IMR-90 (cell line): Measurements from ENCODE around the gene NDUFB2. TPM values are rescaled to one million over a fixed set of nuclear protein-coding genes. Genes with fewer than 3 reads are reported as not detected.

Source experiments
- ATAC-seq: fragments of 200-7000 bp; cut with Tn5 transposase; 2 replicates; pipeline ENCODE4 v1.9.1; 2020; ENCODE audit warnings: low read depth, mild to moderate bottlenecking, moderate library complexity
- BruUV-seq: library from RNA; stranded (reverse); fragments of 400-500 nt; replicated peaks from 2 replicates; lab custom pipeline; 2021; lab: Mats Ljungman, UMichigan
- CTCF ChIA-PET: fragments of 300-600 bp; formaldehyde crosslinking; extraction: SDS; loops from one replicate; lab custom pipeline; 2021; ENCODE audit warnings: antibody characterized with exemption; lab: Yijun Ruan, JAX
- POLR2A ChIA-PET: fragments of 300-600 bp; sonication (Branson Sonifier 250); formaldehyde crosslinking; loops from one replicate; lab custom pipeline; 2022; ENCODE audit warnings: antibody characterized with exemption; ENCODE audit not compliant: unreplicated experiment; lab: Charles Lee
- DNase-seq: peaks from one replicate; pipeline ENCODE4 v3.0.0; 2013
- H2AFZ ChIP-seq: replicated peaks from 2 replicates; pipeline ENCODE3; 2013; ENCODE audit warnings: low read length, mild to moderate bottlenecking; ENCODE audit not compliant: poor library complexity
- H2AK5ac ChIP-seq: 2 replicates; pipeline ENCODE4 v1.6.1; 2013; ENCODE audit warnings: low read depth, low read length, inconsistent platforms
- H2AK9ac ChIP-seq: replicated peaks from 2 replicates; pipeline ENCODE3; 2013; ENCODE audit warnings: mild to moderate bottlenecking, low read depth, low read length, moderate library complexity; ENCODE audit not compliant: poor library complexity
- H2BK120ac ChIP-seq: 2 replicates; pipeline ENCODE4 v1.6.1; 2013; ENCODE audit warnings: low read depth, low read length, inconsistent platforms
- H2BK15ac ChIP-seq: 3 replicates; pipeline ENCODE4 v1.6.1; 2013; ENCODE audit warnings: low read depth, low read length, inconsistent platforms
- H2BK20ac ChIP-seq: 2 replicates; pipeline ENCODE4 v1.6.1; 2013; ENCODE audit warnings: low read depth, mild to moderate bottlenecking, inconsistent platforms, low read length, moderate library complexity
- H2BK5ac ChIP-seq: 2 replicates; pipeline ENCODE4 v1.6.1; 2013; ENCODE audit warnings: mild to moderate bottlenecking, low read depth, low read length, inconsistent platforms; ENCODE audit not compliant: poor library complexity, severe bottlenecking
- H3K14ac ChIP-seq: replicated peaks from 2 replicates; pipeline ENCODE4 v1.6.1; 2013; ENCODE audit warnings: low read depth, low read length, inconsistent platforms
- H3K18ac ChIP-seq: 2 replicates; pipeline ENCODE4 v1.6.1; 2013; ENCODE audit warnings: low read depth, low read length, control low read depth
- H3K23ac ChIP-seq: 2 replicates; pipeline ENCODE4 v1.6.1; 2013; ENCODE audit warnings: low read depth, low read length, inconsistent platforms
- H3K27ac ChIP-seq: 2 replicates; pipeline ENCODE4 v1.5.1; 2013; ENCODE audit warnings: mild to moderate bottlenecking, control low read depth, low read length; ENCODE audit not compliant: insufficient read depth
- H3K27me3 ChIP-seq: 2 replicates; pipeline ENCODE4 v1.6.1; 2013; ENCODE audit warnings: low read length; ENCODE audit not compliant: control insufficient read depth, insufficient read depth
- H3K36me3 ChIP-seq: 2 replicates; pipeline ENCODE4 v1.6.1; 2013; ENCODE audit warnings: low read length, mixed read lengths; ENCODE audit not compliant: control insufficient read depth, insufficient read depth
- H3K4ac ChIP-seq: 2 replicates; pipeline ENCODE4 v1.6.1; 2013; ENCODE audit warnings: low read depth, low read length, inconsistent platforms
- H3K4me1 ChIP-seq: 2 replicates; pipeline ENCODE4 v1.6.1; 2013; ENCODE audit warnings: low read length, mixed read lengths; ENCODE audit not compliant: control insufficient read depth, insufficient read depth
- H3K4me2 ChIP-seq: 2 replicates; pipeline ENCODE4 v1.6.1; 2013; ENCODE audit warnings: low read depth, mild to moderate bottlenecking, control low read depth, low read length, moderate library complexity
- H3K4me3 ChIP-seq: 2 replicates; pipeline ENCODE4 v1.5.1; 2013; ENCODE audit warnings: low read depth, mild to moderate bottlenecking, control low read depth, low read length, moderate library complexity; ENCODE audit not compliant: insufficient read depth
- H3K56ac ChIP-seq: 2 replicates; pipeline ENCODE4 v1.6.1; 2013; ENCODE audit warnings: low read length, inconsistent platforms; ENCODE audit not compliant: insufficient read depth; ENCODE audit errors: extremely low read depth
- H3K79me1 ChIP-seq, 2 experiments: 2 replicates each; pipeline ENCODE4 v1.6.1; 2013; ENCODE audit warnings: low read length in 2 of 2, inconsistent platforms in 1 of 2, low read depth in 1 of 2
- H3K9ac ChIP-seq: 2 replicates; pipeline ENCODE4 v1.6.1; 2013; ENCODE audit warnings: low read depth, low read length, control low read depth
- H3K9me1 ChIP-seq: 2 replicates; pipeline ENCODE4 v1.6.1; 2013; ENCODE audit warnings: low read length, inconsistent platforms; ENCODE audit not compliant: insufficient read depth
- H3K9me3 ChIP-seq: 2 replicates; pipeline ENCODE4 v1.6.1; 2013; ENCODE audit warnings: low read length; ENCODE audit not compliant: control insufficient read depth, insufficient read depth
- H4K20me1 ChIP-seq: 2 replicates; pipeline ENCODE4 v1.6.1; 2013; ENCODE audit warnings: low read length, inconsistent platforms; ENCODE audit not compliant: insufficient read depth
- H4K5ac ChIP-seq: 2 replicates; pipeline ENCODE4 v1.6.1; 2013; ENCODE audit warnings: mild to moderate bottlenecking, low read depth, low read length, control low read depth
- H4K8ac ChIP-seq, 2 experiments: 2 replicates each; pipeline ENCODE4 v1.6.1; 2013; ENCODE audit warnings: low read depth in 2 of 2, low read length in 2 of 2, control low read depth in 1 of 2, inconsistent platforms in 1 of 2
- H4K91ac ChIP-seq: 2 replicates; pipeline ENCODE4 v1.6.1; 2013; ENCODE audit warnings: low read depth, low read length, inconsistent platforms; ENCODE audit not compliant: insufficient read depth
- BHLHE40 ChIP-seq: fragments of 150-350 bp; IDR thresholded peaks from 2 replicates; pipeline ENCODE4 v1.6.1; 2016; ENCODE audit warnings: mild to moderate bottlenecking, low read depth, low read length
- WGBS, 2 experiments: methylation state at CpG; one replicate each; pipeline versions ENCODE4 v1.1.5 to v1.1.7; 2013; ENCODE audit warnings: missing lambda C conversion rate in 2 of 2; ENCODE audit not compliant: insufficient read length in 1 of 2; ENCODE audit errors: extremely low coverage in 2 of 2; 5-methylcytosine and 5-hydroxymethylcytosine counted together
- dilution Hi-C: fragments of 300-500 bp; cut with HindIII; formaldehyde crosslinking; loops from one replicate; pipeline ENCODE4 v1.14.3; 2018; ENCODE audit warnings: low sequenced_read_pairs; ENCODE audit not compliant: unreplicated experiment
- in situ Hi-C: fragments of 300-500 bp; cut with MboI; formaldehyde crosslinking; loops from 3 replicates; pipeline ENCODE4 v1.14.3; 2019; ENCODE audit warnings: low sequenced_read_pairs, inconsistent platforms, mixed read lengths
- intact Hi-C: fragments of 100-400 bp; cut with micrococcal nuclease; formaldehyde crosslinking; loops from 2 replicates; pipeline ENCODE4 v1.10.0; 2022
- polyA plus RNA-seq, 3 experiments: library from polyadenylated mRNA; depleted of rRNA; stranded (reverse); fragments of >200 nt; gene quantifications; 2 replicates each; pipeline ENCODE4 v1.2.3, GENCODE V29; 2012; ENCODE audit warnings: low replicate concordance in 1 of 3
- total RNA-seq: library from RNA; depleted of rRNA; stranded (reverse); fragments of >200 nt; gene quantifications from 2 replicates; pipeline ENCODE4 v1.2.3, GENCODE V29; 2012

Gene NDUFB2
- total and polyA plus RNA-seq, 2 of the 4 experiments (the other 2 are of a cell fraction): 81.7 to 143 TPM

DNA sequence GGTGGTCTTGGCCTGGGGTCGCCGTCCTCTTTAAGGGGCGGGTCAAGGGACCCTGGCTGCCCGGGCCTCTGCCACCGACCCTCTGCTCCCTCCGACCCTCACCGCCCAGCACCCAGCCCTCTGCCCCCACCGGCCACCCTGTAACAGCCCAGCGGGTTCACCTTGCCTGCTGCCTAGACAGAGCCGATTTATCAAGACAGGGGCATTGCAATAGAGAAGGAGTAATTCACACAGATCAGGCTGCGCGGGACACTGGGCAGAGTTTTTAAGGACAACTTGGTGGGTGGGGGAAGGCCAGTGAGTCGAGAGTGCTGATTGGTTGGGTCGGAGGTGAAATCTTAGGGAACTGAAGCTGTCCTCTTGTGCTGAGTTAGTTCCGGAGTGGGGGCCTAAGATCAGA is 24.5 kb upstream of the NDUFB2 start:
- H3K18ac ChIP-seq: no peak overlapping the region
- H3K4me2 ChIP-seq: no peak overlapping the region
- dilution Hi-C loops (no loop called here), intact Hi-C loops (loop anchor here (5.0 kb wide), 1 partner anchor 980 kb away; no protein-coding TSS in a partner anchor), in situ Hi-C loops (no loop called here)
- no peak overlapping the region for H4K91ac ChIP-seq
- no peak overlapping the region for H2BK15ac ChIP-seq
- no peak overlapping the region for H2BK5ac ChIP-seq
- no peaks in the 10 kb centered on the region for H3K36me3 ChIP-seq
- H3K4ac ChIP-seq: no peak overlapping the region
- no peak overlapping the region for H4K5ac ChIP-seq
- H3K23ac ChIP-seq: no peak overlapping the region
- no peak overlapping the region for H2AK9ac ChIP-seq
- no peak overlapping the region for H4K8ac ChIP-seq
- no peak for TF ChIP-seq BHLHE40
- H3K9ac ChIP-seq: no peak overlapping the region
- H2BK120ac ChIP-seq: no peak overlapping the region
- H2AK5ac ChIP-seq: no peak overlapping the region
- peaks cover 4 to 6% of the 10 kb centered on the region in 2 experiments; a peak in 1 of 4 replicates for H3K79me1 ChIP-seq
- H3K27ac ChIP-seq: no peak overlapping the region
- peaks cover 6% of the 10 kb centered on the region; the same call in 1 of the 2 replicates for H3K27me3 ChIP-seq
- no peaks in the 10 kb centered on the region; the same call in 1 of the 2 replicates for H3K9me1 ChIP-seq
- no peak for DNase-seq
- H3K4me3 ChIP-seq: no peak overlapping the region
- no peak for ATAC-seq
- no peaks in the 10 kb centered on the region for H3K9me3 ChIP-seq
- ChIA-PET CTCF (no interaction called here), POLR2A (no interaction called here)
- no TSS peak for BruUV-seq
- WGBS, 2 experiments: 30% methylated on average over 2 of the region's 15 CpGs; no CpG with 5 or more reads in 1 of the 2 experiments
- no peak overlapping the region for H2AFZ ChIP-seq
- H3K14ac ChIP-seq: no peak overlapping the region
- H3K56ac ChIP-seq: no peak overlapping the region
- H2BK20ac ChIP-seq: no peak overlapping the region
- 0 out of 2 replicates have a peak, but pooled peaks cover 2% of the 10 kb centered on the region for H3K4me1 ChIP-seq
- no peaks in the 10 kb centered on the region for H4K20me1 ChIP-seq
